HepG2 (cell line): ENCODE results near the gene MYL9. TPM values are rescaled to one million over a fixed set of nuclear protein-coding genes. Genes with fewer than 3 reads are reported as not detected.

Source experiments
- CBX1 ChIP-seq: IDR thresholded peaks from one replicate; pipeline ENCODE4 v1.6.1; 2016; ENCODE audit warnings: antibody characterized with exemption, low read depth
- EHMT2 ChIP-seq: fragments of 200-600 bp; sonication (generic); IDR thresholded peaks from 2 replicates; pipeline ENCODE4 v1.7.0; 2017; ENCODE audit warnings: antibody characterized with exemption, low read depth, low read length, borderline replicate concordance
- HIVEP1 ChIP-seq: sonication (generic); formaldehyde crosslinking; IDR thresholded peaks from 2 replicates; pipeline ENCODE4 v1.4.0; 2020; ENCODE audit warnings: mild to moderate bottlenecking, missing genetic modification reagents
- IRF2 ChIP-seq: IDR thresholded peaks from 2 replicates; pipeline ENCODE4 v1.6.1; 2018; ENCODE audit warnings: missing genetic modification reagents, missing compliant biosample characterization
- JDP2 ChIP-seq: sonication (generic); formaldehyde crosslinking; IDR thresholded peaks from 2 replicates; pipeline ENCODE4 v1.8.1; 2022; ENCODE audit warnings: missing genetic modification reagents, borderline replicate concordance
- PHF21A ChIP-seq: sonication (generic); formaldehyde crosslinking; IDR thresholded peaks from 2 replicates; pipeline ENCODE4 v1.5.0; 2020; ENCODE audit warnings: mild to moderate bottlenecking, missing genetic modification reagents
- RBFOX2 ChIP-seq: fragments of 200-400 bp; formaldehyde crosslinking; IDR thresholded peaks from 2 replicates; pipeline ENCODE4 v1.6.1; 2017; ENCODE audit warnings: low read depth, mild to moderate bottlenecking, low read length
- RBM39 ChIP-seq: fragments of 200-400 bp; formaldehyde crosslinking; IDR thresholded peaks from one replicate; pipeline ENCODE4 v1.6.1; 2018; ENCODE audit warnings: antibody characterized with exemption, mild to moderate bottlenecking, low read depth, low read length; ENCODE audit not compliant: poor library complexity, severe bottlenecking
- SNAPC2 ChIP-seq: sonication (generic); formaldehyde crosslinking; IDR thresholded peaks from 2 replicates; pipeline ENCODE4 v1.8.1; 2022; ENCODE audit warnings: mild to moderate bottlenecking, missing genetic modification reagents
- ZBTB44 ChIP-seq: sonication (generic); formaldehyde crosslinking; IDR thresholded peaks from 2 replicates; pipeline ENCODE4 v1.4.0; 2020; ENCODE audit warnings: missing genetic modification reagents
- ZFP1 ChIP-seq: IDR thresholded peaks from 2 replicates; pipeline ENCODE4 v1.6.1; 2016
- ZFP36L2 ChIP-seq: sonication (generic); formaldehyde crosslinking; IDR thresholded peaks from 2 replicates; pipeline ENCODE4 v1.4.0; 2020; ENCODE audit warnings: missing genetic modification reagents
- ZNF160 ChIP-seq: sonication (generic); formaldehyde crosslinking; IDR thresholded peaks from 2 replicates; pipeline ENCODE4 v1.8.0; 2022; ENCODE audit warnings: mild to moderate bottlenecking, inconsistent platforms, missing genetic modification reagents
- ZNF3 ChIP-seq: IDR thresholded peaks from 2 replicates; pipeline ENCODE4 v1.7.0; 2017; ENCODE audit warnings: inconsistent platforms
- ZNF362 ChIP-seq: sonication (generic); formaldehyde crosslinking; IDR thresholded peaks from 2 replicates; pipeline ENCODE4 v1.4.0; 2020; ENCODE audit warnings: missing genetic modification reagents, mild to moderate bottlenecking, borderline replicate concordance
- ZNF367 ChIP-seq: sonication (generic); formaldehyde crosslinking; IDR thresholded peaks from 2 replicates; pipeline ENCODE4 v1.4.0; 2020; ENCODE audit warnings: missing genetic modification reagents, borderline replicate concordance
- ZNF451 ChIP-seq: sonication (generic); formaldehyde crosslinking; IDR thresholded peaks from 2 replicates; pipeline ENCODE4 v1.5.0; 2020; ENCODE audit warnings: mild to moderate bottlenecking, missing genetic modification reagents
- ZNF562 ChIP-seq: sonication (generic); formaldehyde crosslinking; IDR thresholded peaks from 2 replicates; pipeline ENCODE4 v1.8.0; 2022; ENCODE audit warnings: missing genetic modification reagents, borderline replicate concordance
- ZNF598 ChIP-seq: sonication (generic); formaldehyde crosslinking; IDR thresholded peaks from 2 replicates; pipeline ENCODE4 v1.5.1; 2020; ENCODE audit warnings: mild to moderate bottlenecking, missing genetic modification reagents, borderline replicate concordance
- ZNF816 ChIP-seq: sonication (generic); formaldehyde crosslinking; IDR thresholded peaks from 2 replicates; pipeline ENCODE4 v1.8.0; 2022; ENCODE audit warnings: missing genetic modification reagents, mild to moderate bottlenecking, borderline replicate concordance
- polyA plus RNA-seq, 8 experiments: library from polyadenylated mRNA; depleted of rRNA in 3 of 8; stranded (reverse) in 7 of 8; unstranded in 1 of 8; fragments of >200 nt; fragmentation: Illumina TruSeq in 4 of 8; extraction: Trizol in 4 of 8; gene quantifications; 2 replicates each; pipeline versions ENCODE4 v1.2.1 to v1.2.3, GENCODE V29; 2011 to 2016; ENCODE audit warnings: low read depth in 4 of 8, missing spikeins in 1 of 8, mixed read lengths in 1 of 8; ENCODE audit not compliant: insufficient read depth in 1 of 8
- total RNA-seq, 5 experiments: library from RNA; depleted of rRNA; stranded (reverse); fragments of >200 nt; fragmentation: Illumina TruSeq; extraction: Trizol; gene quantifications; 2 replicates each; pipeline ENCODE4 v1.2.3, GENCODE V29; 2016; ENCODE audit warnings: low read depth in 1 of 5
- TF ChIP-seq, protein P1 (sequence below): sonication (generic); formaldehyde crosslinking; IDR thresholded peaks from 2 replicates; pipeline ENCODE4 v1.9.0; 2022; ENCODE audit warnings: missing genetic modification reagents, mild to moderate bottlenecking, borderline replicate concordance
- TF ChIP-seq, protein P2 (sequence below): fragments of 450-650 bp; IDR thresholded peaks from 2 replicates; pipeline ENCODE4 v1.6.1; 2017
- TF ChIP-seq, protein P3 (sequence below): sonication (generic); formaldehyde crosslinking; IDR thresholded peaks from 2 replicates; pipeline ENCODE4 v1.4.0; 2020; ENCODE audit warnings: missing genetic modification reagents

MYL9 gene
- total and polyA plus RNA-seq, 2 of the 13 experiments (the other 11 are each of a cell fraction or from before 2014, with no cell fraction given), result 0.87 to 2.2 TPM

- no peak; the same call in 1 of the 2 replicates for TF ChIP-seq ZNF367 (CRISPR knock-in tag)
- peak; percentile 95; the same call in 1 of the 2 replicates for TF ChIP-seq ZNF598 (CRISPR knock-in tag)
- TF ChIP-seq SNAPC2 (CRISPR knock-in tag), result no peak
- TF ChIP-seq ZNF451 (CRISPR knock-in tag), result no peak
- TF ChIP-seq, protein P1, sequence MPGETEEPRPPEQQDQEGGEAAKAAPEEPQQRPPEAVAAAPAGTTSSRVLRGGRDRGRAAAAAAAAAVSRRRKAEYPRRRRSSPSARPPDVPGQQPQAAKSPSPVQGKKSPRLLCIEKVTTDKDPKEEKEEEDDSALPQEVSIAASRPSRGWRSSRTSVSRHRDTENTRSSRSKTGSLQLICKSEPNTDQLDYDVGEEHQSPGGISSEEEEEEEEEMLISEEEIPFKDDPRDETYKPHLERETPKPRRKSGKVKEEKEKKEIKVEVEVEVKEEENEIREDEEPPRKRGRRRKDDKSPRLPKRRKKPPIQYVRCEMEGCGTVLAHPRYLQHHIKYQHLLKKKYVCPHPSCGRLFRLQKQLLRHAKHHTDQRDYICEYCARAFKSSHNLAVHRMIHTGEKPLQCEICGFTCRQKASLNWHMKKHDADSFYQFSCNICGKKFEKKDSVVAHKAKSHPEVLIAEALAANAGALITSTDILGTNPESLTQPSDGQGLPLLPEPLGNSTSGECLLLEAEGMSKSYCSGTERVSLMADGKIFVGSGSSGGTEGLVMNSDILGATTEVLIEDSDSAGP (CRISPR knock-in tag), result peak; percentile 83
- TF ChIP-seq, protein P2, sequence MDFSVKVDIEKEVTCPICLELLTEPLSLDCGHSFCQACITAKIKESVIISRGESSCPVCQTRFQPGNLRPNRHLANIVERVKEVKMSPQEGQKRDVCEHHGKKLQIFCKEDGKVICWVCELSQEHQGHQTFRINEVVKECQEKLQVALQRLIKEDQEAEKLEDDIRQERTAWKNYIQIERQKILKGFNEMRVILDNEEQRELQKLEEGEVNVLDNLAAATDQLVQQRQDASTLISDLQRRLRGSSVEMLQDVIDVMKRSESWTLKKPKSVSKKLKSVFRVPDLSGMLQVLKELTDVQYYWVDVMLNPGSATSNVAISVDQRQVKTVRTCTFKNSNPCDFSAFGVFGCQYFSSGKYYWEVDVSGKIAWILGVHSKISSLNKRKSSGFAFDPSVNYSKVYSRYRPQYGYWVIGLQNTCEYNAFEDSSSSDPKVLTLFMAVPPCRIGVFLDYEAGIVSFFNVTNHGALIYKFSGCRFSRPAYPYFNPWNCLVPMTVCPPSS, result no peak
- TF ChIP-seq ZNF362 (CRISPR knock-in tag), result no peak
- TF ChIP-seq, protein P3, sequence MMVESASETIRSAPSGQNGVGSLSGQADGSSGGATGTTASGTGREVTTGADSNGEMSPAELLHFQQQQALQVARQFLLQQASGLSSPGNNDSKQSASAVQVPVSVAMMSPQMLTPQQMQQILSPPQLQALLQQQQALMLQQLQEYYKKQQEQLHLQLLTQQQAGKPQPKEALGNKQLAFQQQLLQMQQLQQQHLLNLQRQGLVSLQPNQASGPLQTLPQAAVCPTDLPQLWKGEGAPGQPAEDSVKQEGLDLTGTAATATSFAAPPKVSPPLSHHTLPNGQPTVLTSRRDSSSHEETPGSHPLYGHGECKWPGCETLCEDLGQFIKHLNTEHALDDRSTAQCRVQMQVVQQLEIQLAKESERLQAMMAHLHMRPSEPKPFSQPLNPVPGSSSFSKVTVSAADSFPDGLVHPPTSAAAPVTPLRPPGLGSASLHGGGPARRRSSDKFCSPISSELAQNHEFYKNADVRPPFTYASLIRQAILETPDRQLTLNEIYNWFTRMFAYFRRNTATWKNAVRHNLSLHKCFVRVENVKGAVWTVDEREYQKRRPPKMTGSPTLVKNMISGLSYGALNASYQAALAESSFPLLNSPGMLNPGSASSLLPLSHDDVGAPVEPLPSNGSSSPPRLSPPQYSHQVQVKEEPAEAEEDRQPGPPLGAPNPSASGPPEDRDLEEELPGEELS (CRISPR knock-in tag), result peak; percentile 49; the same call in 1 of the 2 replicates
- TF ChIP-seq ZBTB44, result no peak
- peak; percentile 77 for TF ChIP-seq IRF2
- TF ChIP-seq RBM39, result peak; percentile 83
- TF ChIP-seq CBX1, result peak; percentile 22
- TF ChIP-seq ZNF816 (CRISPR knock-in tag), result no peak; the same call in 1 of the 2 replicates
- TF ChIP-seq RBFOX2, result peak; percentile 91
- no peak for TF ChIP-seq ZNF562 (CRISPR knock-in tag)
- TF ChIP-seq ZFP1 (CRISPR knock-in tag), result peak; percentile 30; the same call in 1 of the 2 replicates
- peak; percentile 89 for TF ChIP-seq PHF21A
- no peak for TF ChIP-seq JDP2
- TF ChIP-seq ZNF160 (CRISPR knock-in tag), result peak; percentile 84
- TF ChIP-seq ZFP36L2, result peak; percentile 11; the same call in 1 of the 2 replicates
- no peak for TF ChIP-seq EHMT2
- TF ChIP-seq HIVEP1, result peak; percentile 98
- no peak; the same call in 1 of the 2 replicates for TF ChIP-seq ZNF3 (CRISPR knock-in tag)
These were observed 31.9 kb downstream of the MYL9 start, which contains the start of gene TGIF2 (continued) for GRCh38 chr20:36573103-36573797.
